GM13976 (cell line): ENCODE measurements around the gene PRDM5.

Source experiments
- DNase-seq: peaks from one replicate; pipeline ENCODE4 v3.0.0; 2012; ENCODE audit warnings: low spot score
- CTCF ChIP-seq: IDR thresholded peaks from 2 replicates; pipeline ENCODE4 v1.5.1; 2012; ENCODE audit warnings: borderline replicate concordance, mild to moderate bottlenecking; ENCODE audit not compliant: insufficient read depth; ENCODE audit errors: extremely low read depth, missing control alignments, control extremely low read depth
- in situ Hi-C: fragments of 300-500 bp; cut with MboI; formaldehyde crosslinking; loops from one replicate; pipeline ENCODE4 v1.12.0; 2022; ENCODE audit warnings: low sequenced_read_pairs, mixed read lengths, inconsistent platforms; ENCODE audit not compliant: unreplicated experiment

PRDM5 gene

DNA sequence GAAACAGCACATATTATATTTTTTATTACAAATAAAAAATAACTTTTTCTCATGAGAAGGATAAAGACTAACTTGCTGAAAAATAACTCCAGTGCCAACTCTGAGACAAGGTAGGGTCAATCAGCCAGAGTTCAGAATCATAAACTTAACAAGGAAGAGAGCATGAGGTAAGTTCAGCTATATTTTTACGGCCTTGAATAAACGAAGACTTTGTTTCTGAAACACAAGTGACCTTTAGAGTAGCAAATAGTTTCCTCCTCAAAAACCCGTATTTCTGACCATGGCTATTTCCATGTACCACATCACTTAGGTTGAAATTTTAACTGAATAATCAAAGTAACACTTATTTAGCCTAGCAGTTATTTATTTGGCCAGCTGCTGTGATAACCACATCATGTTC lies 45.5 kb downstream of the PRDM5 start:
- in situ Hi-C loops = no loop called here
- DNase-seq = no peak
- TF ChIP-seq CTCF = no peak

DNA sequence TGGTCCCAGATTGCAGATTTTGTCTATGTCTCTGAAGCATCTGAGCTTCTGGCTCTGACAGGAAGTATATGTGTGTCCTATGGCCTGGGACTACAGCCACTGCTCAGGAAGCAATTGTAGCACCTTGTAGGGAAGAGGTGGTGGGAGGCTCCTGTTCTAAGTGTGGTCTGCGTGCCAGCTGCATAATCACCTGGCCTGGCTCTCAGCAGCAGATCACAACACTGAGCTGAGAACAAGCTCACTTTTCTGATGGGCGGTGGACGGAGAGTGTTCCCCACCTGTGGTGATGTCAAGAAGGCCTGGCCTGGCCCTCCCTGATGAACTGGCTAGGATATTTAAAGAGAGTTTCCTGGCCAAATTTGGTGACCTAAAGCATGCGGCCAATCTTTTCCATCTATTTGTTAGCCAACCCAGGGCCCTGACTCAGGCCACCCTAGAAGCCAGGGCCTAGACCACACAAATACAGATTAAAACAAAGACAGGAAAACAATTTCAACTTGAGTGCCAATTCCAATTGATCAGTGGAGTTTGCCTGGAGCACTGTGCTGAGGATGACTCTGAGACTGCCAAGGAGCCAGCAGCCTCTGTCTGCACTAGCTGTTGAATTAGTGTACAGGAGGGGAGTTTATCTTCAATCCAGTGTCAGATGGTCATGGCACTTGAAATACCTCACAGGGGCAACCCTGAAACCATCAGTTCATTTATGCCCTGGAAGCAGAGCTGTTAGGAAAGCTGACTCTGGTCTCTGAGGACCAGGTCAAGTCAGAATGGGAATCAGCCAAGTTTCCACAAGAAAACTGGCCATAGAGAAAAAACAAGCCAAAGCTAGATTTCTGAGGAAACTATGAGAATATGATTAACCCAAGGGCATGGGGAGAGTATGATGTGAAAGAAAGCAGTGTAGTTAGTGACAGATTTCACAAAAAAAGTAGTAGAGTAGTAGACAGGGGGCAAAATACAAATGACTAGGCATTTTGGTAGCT lies 47.4 kb downstream of the PRDM5 start:
- in situ Hi-C loops = no loop called here
- DNase-seq = no peak
- TF ChIP-seq CTCF = no peak

GRCh38 chr4:120873554-120873953 lies 49.0 kb downstream of the PRDM5 start:
- no peak for DNase-seq
- in situ Hi-C loops = no loop called here
- no peak for TF ChIP-seq CTCF

- no peak for DNase-seq
- TF ChIP-seq CTCF = no peak
- in situ Hi-C loops = no loop called here
Observed at GRCh38 chr4:120871173-120871572, 51.4 kb downstream of the PRDM5 start.

GRCh38 chr4:120870279-120870673 lies 52.2 kb downstream of the PRDM5 start:
- TF ChIP-seq CTCF = no peak
- DNase-seq = no peak
- in situ Hi-C loops = no loop called here

DNA sequence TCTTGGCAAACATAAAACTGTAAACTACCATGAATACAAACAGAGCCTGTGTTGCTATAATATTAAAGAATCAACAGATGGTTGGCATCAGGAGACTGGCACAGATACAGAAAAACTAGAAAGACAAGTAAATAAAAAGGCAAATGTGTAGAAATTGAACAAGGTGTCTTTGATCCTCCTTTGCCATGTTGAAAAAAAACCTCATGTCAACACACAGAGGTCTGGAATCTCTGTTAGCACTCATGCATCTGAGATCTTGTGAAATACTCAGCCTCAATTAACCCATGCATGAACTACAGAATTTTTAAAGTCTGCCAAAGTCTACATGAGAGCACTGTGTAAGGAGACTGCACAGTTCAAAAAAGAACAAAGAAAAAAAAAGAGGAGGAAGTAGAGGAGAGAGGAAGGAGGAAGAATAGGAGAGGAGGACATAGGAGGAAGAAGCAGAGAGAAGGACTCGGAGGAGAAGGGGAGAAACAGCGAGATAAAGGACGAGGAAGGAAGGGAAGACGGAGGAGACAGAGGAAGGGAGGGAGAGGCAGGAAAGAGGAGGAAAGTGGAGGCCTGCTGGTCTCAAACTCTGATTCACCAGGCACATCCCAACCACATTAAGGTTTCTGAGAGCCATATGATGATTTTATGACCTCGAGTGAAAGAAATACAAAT lies 52.8 kb downstream of the PRDM5 start:
- in situ Hi-C loops = no loop called here
- TF ChIP-seq CTCF = no peak
- DNase-seq = no peak
